CD14-positive monocyte (primary cell): ENCODE data around the gene DYRK1B. TPM values are rescaled to one million over a fixed set of nuclear protein-coding genes. Genes with fewer than 3 reads are reported as not detected.

Experiments
- DNase-seq, 3 donors: peaks; one replicate each; pipeline ENCODE4 v3.0.0-alpha.2; 2011 to 2022
- H2AFZ ChIP-seq: 2 replicates; pipeline ENCODE4 v1.6.0; 2012; ENCODE audit warnings: mild to moderate bottlenecking, low read depth, low read length, inconsistent platforms; ENCODE audit not compliant: insufficient read depth, poor library complexity, severe bottlenecking
- H3K27ac ChIP-seq, 2 donors: 1 replicate in 1 of 2; 2 replicates in 1 of 2; pipeline ENCODE4 v1.5.1; 2012 to 2013; ENCODE audit warnings: low read length in 2 of 2, control low read depth in 1 of 2, inconsistent platforms in 1 of 2, low read depth in 1 of 2, mild to moderate bottlenecking in 1 of 2
- H3K27me3 ChIP-seq, 2 donors: one replicate each; pipeline versions ENCODE4 v1.6.0 to v1.6.1; 2011 to 2013; ENCODE audit warnings: low read length in 2 of 2; ENCODE audit not compliant: control insufficient read depth in 2 of 2, insufficient read depth in 2 of 2
- H3K36me3 ChIP-seq, 2 donors: replicated peaks in 1 of 2; 1 replicate in 1 of 2; 2 replicates in 1 of 2; pipeline versions ENCODE4 v1.5.1 to v1.6.1; 2012 to 2013; ENCODE audit warnings: low read length in 2 of 2, control low read depth in 1 of 2, inconsistent platforms in 1 of 2, mild to moderate bottlenecking in 1 of 2; ENCODE audit not compliant: insufficient read depth in 2 of 2, control insufficient read depth in 1 of 2
- H3K4me1 ChIP-seq, 2 donors: 1 replicate in 1 of 2; 2 replicates in 1 of 2; pipeline versions ENCODE4 v1.5.1 to v1.6.1; 2012 to 2013; ENCODE audit warnings: low read length in 2 of 2, control low read depth in 1 of 2, inconsistent platforms in 1 of 2, mild to moderate bottlenecking in 1 of 2, moderate library complexity in 1 of 2; ENCODE audit not compliant: insufficient read depth in 2 of 2, control insufficient read depth in 1 of 2
- H3K4me2 ChIP-seq: replicated peaks from 2 replicates; pipeline ENCODE3; 2012; ENCODE audit warnings: low read length, moderate library complexity, mild to moderate bottlenecking; ENCODE audit not compliant: poor library complexity, severe bottlenecking; ENCODE audit errors: extremely low read depth
- H3K4me3 ChIP-seq, 3 experiments: fragments of 200-600 bp in 1 of 3; sonication (generic) in 1 of 3; replicated peaks in 1 of 3; 1 replicate in 2 of 3; 2 replicates in 1 of 3; pipeline ENCODE4 v1.5.1; 2011 to 2013; ENCODE audit warnings: low read length in 3 of 3, mild to moderate bottlenecking in 3 of 3, control low read depth in 2 of 3, low read depth in 2 of 3, inconsistent platforms in 1 of 3, moderate library complexity in 1 of 3
- H3K79me2 ChIP-seq: 2 replicates; pipeline ENCODE4 v1.6.0; 2012; ENCODE audit warnings: mild to moderate bottlenecking, control low read depth, inconsistent platforms, low read length, moderate library complexity; ENCODE audit not compliant: insufficient read depth
- H3K9ac ChIP-seq: 2 replicates; pipeline ENCODE4 v1.6.0; 2017; ENCODE audit warnings: low read length, mild to moderate bottlenecking; ENCODE audit not compliant: insufficient read depth, poor library complexity, severe bottlenecking
- H3K9me3 ChIP-seq, 2 donors: replicated peaks in 1 of 2; 1 replicate in 1 of 2; 2 replicates in 1 of 2; pipeline versions ENCODE4 v1.5.1 to v1.6.1; 2012 to 2013; ENCODE audit warnings: low read length in 2 of 2, control low read depth in 1 of 2; ENCODE audit not compliant: control insufficient read depth in 1 of 2, insufficient read depth in 1 of 2
- H4K20me1 ChIP-seq: 2 replicates; pipeline ENCODE4 v1.6.0; 2012; ENCODE audit warnings: mild to moderate bottlenecking, low read length, control low read depth, moderate library complexity; ENCODE audit not compliant: insufficient read depth
- H3K27ac Mint-ChIP-seq, 7 donors: one replicate each; pipeline ENCODE4 v1.8.0; 2020; ENCODE audit warnings: mild to moderate bottlenecking in 7 of 7, mixed read lengths in 7 of 7, moderate library complexity in 6 of 7, inconsistent platforms in 2 of 7
- H3K27me3 Mint-ChIP-seq, 3 donors: one replicate each; pipeline ENCODE4 v1.8.0; 2021 to 2022; ENCODE audit warnings: low read depth in 3 of 3, mild to moderate bottlenecking in 3 of 3, mixed read lengths in 3 of 3, moderate library complexity in 3 of 3, inconsistent platforms in 1 of 3
- H3K36me3 Mint-ChIP-seq, 2 donors: one replicate each; pipeline ENCODE4 v1.8.0; 2020; ENCODE audit warnings: mixed read lengths in 2 of 2, inconsistent platforms in 1 of 2, mild to moderate bottlenecking in 1 of 2
- H3K4me1 Mint-ChIP-seq: one replicate; pipeline ENCODE4 v1.8.0; 2020; ENCODE audit warnings: mild to moderate bottlenecking, mixed read lengths
- H3K4me3 Mint-ChIP-seq, 2 donors: one replicate each; pipeline ENCODE4 v1.8.0; 2020; ENCODE audit warnings: mild to moderate bottlenecking in 2 of 2, mixed read lengths in 2 of 2, moderate library complexity in 1 of 2
- H3K9me3 Mint-ChIP-seq, 7 donors: one replicate each; pipeline ENCODE4 v1.8.0; 2020 to 2022; ENCODE audit warnings: mixed read lengths in 7 of 7, mild to moderate bottlenecking in 6 of 7, moderate library complexity in 6 of 7, inconsistent platforms in 2 of 7
- WGBS: methylation state at CpG from one replicate; pipeline ENCODE4 v1.1.5; 2013; ENCODE audit warnings: missing lambda C conversion rate; ENCODE audit not compliant: insufficient coverage; 5-methylcytosine and 5-hydroxymethylcytosine counted together
- intact Hi-C, 2 donors: fragments of 100-400 bp; cut with micrococcal nuclease; formaldehyde crosslinking; loops; one replicate each; pipeline versions ENCODE4 v1.15.0 to v1.15.1; 2023
- polyA plus RNA-seq, 3 donors: library from polyadenylated mRNA; depleted of rRNA in 1 of 3; unstranded in 2 of 3; stranded (reverse) in 1 of 3; fragments of 300-500 nt in 2 of 3; fragments of >200 nt in 1 of 3; fragmentation: Illumina TruSeq in 2 of 3; gene quantifications; 1 replicate in 2 of 3; 2 replicates in 1 of 3; pipeline ENCODE4 v1.2.3, GENCODE V29; 2012 to 2021
- TF ChIP-seq, protein P1 (sequence below): fragments of 200-600 bp; IDR thresholded peaks from one replicate; pipeline ENCODE4 v1.8.0; 2022; ENCODE audit warnings: antibody characterized with exemption, mild to moderate bottlenecking

DYRK1B gene
- polyA plus RNA-seq, 3 donors, result 4.2 to 13.6 (median 6.5) TPM

DNA sequence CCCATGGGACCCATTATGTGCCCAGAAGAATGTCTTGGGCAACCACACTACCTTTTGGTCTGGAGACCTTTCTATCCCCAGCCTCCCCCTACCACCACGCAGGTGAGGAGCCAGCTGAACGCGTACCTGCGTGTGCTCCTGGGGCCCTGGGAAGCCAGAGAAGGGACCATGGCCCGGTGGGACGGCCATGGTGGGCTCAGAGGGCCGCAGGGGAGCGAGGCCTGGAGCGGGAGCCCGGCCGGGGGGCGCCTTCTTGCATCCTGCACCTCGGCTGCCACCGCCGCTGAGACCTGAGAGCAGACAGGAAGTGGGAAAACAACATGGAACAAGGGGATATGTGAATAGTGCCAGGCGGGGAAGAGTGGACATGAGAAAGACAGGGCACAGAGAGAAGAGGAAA is 2.3 kb downstream of the DYRK1B start:
- Histone ChIP-seq H3K4me3 (no peak overlapping the region), H3K27me3 (no peaks in the 10 kb centered on the region), H3K9me3 (no peaks in the 10 kb centered on the region), H2AFZ (no peak overlapping the region), H3K36me3 (peaks cover 42 to 61% of the 10 kb centered on the region in 2 donors), H4K20me1 (peaks cover 22% of the 10 kb centered on the region), H3K4me2 (no peak overlapping the region), H3K4me1 (peaks cover 35 to 43% of the 10 kb centered on the region in 2 donors), H3K27ac (no peak overlapping the region), H3K79me2 (peaks cover 13% of the 10 kb centered on the region), H3K9ac (no peak overlapping the region)
- no peak overlapping the region for H3K4me3 Mint-ChIP-seq
- intact Hi-C loops, result loop anchor here in 1 of 2 donors (10.0 kb wide), 1 partner anchor 487 kb away; the partner anchor contains the start of gene SAMD4B
- H3K36me3 Mint-ChIP-seq, result peaks cover 37 to 55% of the 10 kb centered on the region in 2 donors
- DNase-seq, result no peak
- peak overlapping the region in 1 of 7 donors; percentile 3 for H3K27ac Mint-ChIP-seq
- 98% methylated on average over 14 of the region's 16 CpGs for WGBS
- TF ChIP-seq, protein P1, sequence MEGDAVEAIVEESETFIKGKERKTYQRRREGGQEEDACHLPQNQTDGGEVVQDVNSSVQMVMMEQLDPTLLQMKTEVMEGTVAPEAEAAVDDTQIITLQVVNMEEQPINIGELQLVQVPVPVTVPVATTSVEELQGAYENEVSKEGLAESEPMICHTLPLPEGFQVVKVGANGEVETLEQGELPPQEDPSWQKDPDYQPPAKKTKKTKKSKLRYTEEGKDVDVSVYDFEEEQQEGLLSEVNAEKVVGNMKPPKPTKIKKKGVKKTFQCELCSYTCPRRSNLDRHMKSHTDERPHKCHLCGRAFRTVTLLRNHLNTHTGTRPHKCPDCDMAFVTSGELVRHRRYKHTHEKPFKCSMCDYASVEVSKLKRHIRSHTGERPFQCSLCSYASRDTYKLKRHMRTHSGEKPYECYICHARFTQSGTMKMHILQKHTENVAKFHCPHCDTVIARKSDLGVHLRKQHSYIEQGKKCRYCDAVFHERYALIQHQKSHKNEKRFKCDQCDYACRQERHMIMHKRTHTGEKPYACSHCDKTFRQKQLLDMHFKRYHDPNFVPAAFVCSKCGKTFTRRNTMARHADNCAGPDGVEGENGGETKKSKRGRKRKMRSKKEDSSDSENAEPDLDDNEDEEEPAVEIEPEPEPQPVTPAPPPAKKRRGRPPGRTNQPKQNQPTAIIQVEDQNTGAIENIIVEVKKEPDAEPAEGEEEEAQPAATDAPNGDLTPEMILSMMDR, result no peak
- H3K9me3 Mint-ChIP-seq, result no peaks in the 10 kb centered on the region
- peaks cover 42% of the 10 kb centered on the region for H3K4me1 Mint-ChIP-seq
- H3K27me3 Mint-ChIP-seq, result peaks cover 0 to 1% (median 0%) of the 10 kb centered on the region in 3 donors

DNA sequence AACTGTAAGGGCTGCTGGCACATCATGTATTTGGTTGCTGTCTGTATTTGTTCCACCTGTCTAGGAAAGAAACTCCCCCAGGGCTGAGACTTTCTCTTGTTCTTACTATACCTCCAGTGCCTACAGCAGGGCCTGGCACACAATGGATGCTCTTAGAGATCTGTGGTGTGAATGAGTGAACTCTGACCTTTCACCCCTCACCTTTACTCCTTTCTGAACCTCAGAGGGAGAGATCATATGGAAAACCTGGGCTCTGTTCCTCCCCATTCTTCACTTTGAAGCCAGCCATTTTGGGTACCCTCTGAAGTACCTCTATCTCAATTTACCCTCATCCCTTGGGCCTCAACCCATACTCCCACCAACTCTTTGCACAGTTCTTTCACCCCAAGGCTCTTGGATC is 3.1 kb downstream of the DYRK1B start:
- Histone ChIP-seq H3K4me3 (no peak overlapping the region), H3K27me3 (no peaks in the 10 kb centered on the region), H3K9ac (no peak overlapping the region), H3K4me1 (peaks cover 35 to 43% of the 10 kb centered on the region in 2 donors), H3K36me3 (peaks cover 40 to 60% of the 10 kb centered on the region in 2 donors), H3K9me3 (no peaks in the 10 kb centered on the region), H3K27ac (peak overlapping the region in 1 of 2 donors; percentile 1), H2AFZ (no peak overlapping the region), H3K4me2 (no peak overlapping the region), H4K20me1 (peaks cover 22% of the 10 kb centered on the region), H3K79me2 (peaks cover 13% of the 10 kb centered on the region)
- DNase-seq, result no peak
- Mint-ChIP-seq H3K4me3 (no peak overlapping the region), H3K27me3 (peaks cover 0 to 1% (median 0%) of the 10 kb centered on the region in 3 donors), H3K9me3 (no peaks in the 10 kb centered on the region), H3K27ac (peak overlapping the region in 1 of 7 donors; percentile 24), H3K4me1 (peaks cover 42% of the 10 kb centered on the region), H3K36me3 (peaks cover 37 to 56% of the 10 kb centered on the region in 2 donors)
- intact Hi-C loops, result loop anchor here in 1 of 2 donors (10.0 kb wide), 1 partner anchor 486 kb away; the partner anchor contains the start of gene SAMD4B
- TF ChIP-seq, protein P1, result no peak
